Ishikawa (cell line): ENCODE data around the gene EML6.
A peak's percentile ranks its signal among the peaks of the same experiment; 100 is the strongest.

Experiments used
- CEBPB ChIP-seq: IDR thresholded peaks from 2 replicates; pipeline ENCODE4 v1.6.1; 2012
- CREB1 ChIP-seq: IDR thresholded peaks from 2 replicates; pipeline ENCODE4 v1.6.1; 2012; ENCODE audit warnings: low read depth
- EGR1 ChIP-seq: IDR thresholded peaks from 2 replicates; pipeline ENCODE4 v1.6.1; 2012
- EP300 ChIP-seq: IDR thresholded peaks from 2 replicates; pipeline ENCODE4 v1.6.1; 2012; ENCODE audit warnings: borderline replicate concordance
- FOXM1 ChIP-seq: IDR thresholded peaks from 2 replicates; pipeline ENCODE4 v1.6.1; 2012; ENCODE audit warnings: low read depth, borderline replicate concordance
- MAX ChIP-seq: IDR thresholded peaks from 2 replicates; pipeline ENCODE4 v1.6.1; 2012
- NFIC ChIP-seq: IDR thresholded peaks from 2 replicates; pipeline ENCODE4 v1.6.1; 2012
- RAD21 ChIP-seq: IDR thresholded peaks from 2 replicates; pipeline ENCODE4 v1.6.1; 2012; ENCODE audit warnings: low read depth
- REST ChIP-seq: IDR thresholded peaks from 2 replicates; pipeline ENCODE4 v1.6.1; 2012; ENCODE audit warnings: low read depth, mild to moderate bottlenecking
- TAF1 ChIP-seq: IDR thresholded peaks from 2 replicates; pipeline ENCODE4 v1.6.1; 2012; ENCODE audit warnings: low read depth, mild to moderate bottlenecking
- TCF12 ChIP-seq: IDR thresholded peaks from 2 replicates; pipeline ENCODE4 v1.6.1; 2012; ENCODE audit warnings: low read depth
- TEAD4 ChIP-seq: IDR thresholded peaks from 2 replicates; pipeline ENCODE4 v1.6.1; 2012
- YY1 ChIP-seq: IDR thresholded peaks from 2 replicates; pipeline ENCODE4 v1.6.1; 2012; ENCODE audit warnings: low read depth
- ZBTB7A ChIP-seq: IDR thresholded peaks from 2 replicates; pipeline ENCODE4 v1.6.1; 2012; ENCODE audit warnings: low read depth
- TF ChIP-seq, protein P1 (sequence below): IDR thresholded peaks from 2 replicates; pipeline ENCODE4 v1.6.1; 2012

The EML6 gene

DNA sequence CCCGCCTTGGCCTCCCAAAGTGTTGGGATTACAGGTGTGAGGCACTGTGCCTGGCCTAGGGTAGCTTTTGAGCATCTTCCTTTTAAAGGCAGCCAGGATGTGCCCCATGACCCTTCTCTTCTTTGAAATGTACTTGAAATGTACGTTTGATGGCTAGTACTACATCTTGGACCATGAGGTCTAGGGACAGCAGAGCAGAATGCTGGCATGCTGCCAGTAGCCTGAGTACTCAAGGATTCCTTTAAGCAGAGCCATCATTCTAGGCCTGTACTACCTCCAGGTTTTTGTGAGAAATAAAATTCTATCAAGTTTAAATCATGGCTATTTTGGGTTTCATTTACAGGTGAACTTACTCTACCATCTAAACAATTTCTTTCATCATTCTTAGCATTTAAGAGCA lies 2.9 kb upstream of the EML6 start:
- TF ChIP-seq TCF12 (no peak), REST (no peak), NFIC (peak; percentile 16; the same call in 1 of the 2 replicates)
- TF ChIP-seq, protein P1, sequence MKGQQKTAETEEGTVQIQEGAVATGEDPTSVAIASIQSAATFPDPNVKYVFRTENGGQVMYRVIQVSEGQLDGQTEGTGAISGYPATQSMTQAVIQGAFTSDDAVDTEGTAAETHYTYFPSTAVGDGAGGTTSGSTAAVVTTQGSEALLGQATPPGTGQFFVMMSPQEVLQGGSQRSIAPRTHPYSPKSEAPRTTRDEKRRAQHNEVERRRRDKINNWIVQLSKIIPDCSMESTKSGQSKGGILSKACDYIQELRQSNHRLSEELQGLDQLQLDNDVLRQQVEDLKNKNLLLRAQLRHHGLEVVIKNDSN: no peak

- TF ChIP-seq TAF1 (no peak), CREB1 (no peak), REST (no peak), EGR1 (no peak), TEAD4 (no peak), CEBPB (no peak), ZBTB7A (no peak), RAD21 (no peak), FOXM1 (no peak), YY1 (no peak), TCF12 (no peak)
- TF ChIP-seq, protein P1: no peak
These were observed 821 bp upstream of the EML6 start for GRCh38 chr2:54722641-54723040.

DNA sequence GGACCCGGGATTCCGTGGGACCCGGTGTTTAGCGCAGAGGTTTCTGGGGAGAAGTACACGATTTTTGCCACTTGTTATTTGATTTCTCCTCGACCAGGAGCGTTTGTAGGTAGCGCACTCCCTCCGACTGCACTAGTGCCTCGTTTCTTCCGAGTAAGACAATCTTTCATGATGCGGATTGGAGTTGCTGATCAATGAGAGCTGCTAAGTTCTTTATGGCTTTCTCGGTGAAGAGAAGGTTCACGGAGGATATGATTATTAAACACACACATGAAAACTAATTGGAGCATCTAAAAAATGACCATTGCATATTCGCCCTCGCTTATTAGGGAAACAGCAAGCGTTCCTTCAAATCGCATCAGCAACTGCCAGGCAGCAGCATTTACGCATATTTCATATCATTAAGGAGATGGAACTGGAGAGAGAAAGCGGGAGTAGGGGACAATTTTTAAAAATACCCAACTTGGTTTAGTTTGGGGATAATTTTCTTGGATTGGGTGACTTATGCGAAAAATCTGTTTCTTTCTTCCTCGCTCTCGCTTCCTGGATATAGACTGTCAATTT lies 616 bp downstream of the EML6 start:
- TF ChIP-seq EP300: no peak
- TF ChIP-seq CREB1: no peak
- TF ChIP-seq ZBTB7A: 0 out of 2 replicates have a peak, but pooled peaks have one; percentile 8
- no peak for TF ChIP-seq TEAD4
- TF ChIP-seq, protein P1: no peak

GRCh38 chr2:54724560-54725342 lies 1.3 kb downstream of the EML6 start:
- TF ChIP-seq MAX (no peak), TAF1 (no peak), FOXM1 (no peak), EP300 (no peak), RAD21 (no peak), TEAD4 (no peak), CEBPB (no peak), REST (no peak), TCF12 (no peak), CREB1 (no peak), EGR1 (no peak), NFIC (no peak), YY1 (no peak), ZBTB7A (no peak)
- TF ChIP-seq, protein P1: no peak
